Colonic mucosa (tissue), 4 donors: ENCODE data around the gene RPSA. TPM values are rescaled to one million over a fixed set of nuclear protein-coding genes. Genes with fewer than 3 reads are reported as not detected.

Source experiments
- DNase-seq: peaks from one replicate; pipeline ENCODE4 v3.0.0-alpha.2; 2020
- H3K27ac ChIP-seq: fragments of 200-600 bp; one replicate; pipeline ENCODE4 v1.8.0; 2021
- H3K27me3 ChIP-seq: fragments of 200-600 bp; one replicate; pipeline ENCODE4 v1.8.0; 2021
- H3K36me3 ChIP-seq: fragments of 200-600 bp; one replicate; pipeline ENCODE4 v1.8.0; 2021
- H3K4me1 ChIP-seq: fragments of 200-600 bp; one replicate; pipeline ENCODE4 v1.8.0; 2021; ENCODE audit warnings: mild to moderate bottlenecking
- H3K4me3 ChIP-seq: fragments of 200-600 bp; one replicate; pipeline ENCODE4 v1.8.0; 2021
- H3K9ac ChIP-seq, 2 donors: one replicate each; pipeline ENCODE4 v1.7.0; 2013; ENCODE audit warnings: control low read depth in 2 of 2, low read depth in 2 of 2, low read length in 2 of 2
- H3K9me3 ChIP-seq: fragments of 200-600 bp; one replicate; pipeline ENCODE4 v1.8.0; 2021
- intact Hi-C: fragments of 100-400 bp; cut with DNase I; formaldehyde crosslinking; loops from one replicate; pipeline ENCODE4 v1.14.1; 2022
- total RNA-seq, 2 donors: library from RNA; stranded (reverse); fragmentation: NEBNext Ultra II Directional in 1 of 2; extraction: Animal tissue kit (Norgen Biotek cat#: 25700) in 1 of 2; gene quantifications; one replicate each; pipeline ENCODE4 v1.2.1, GENCODE V29; 2021
- TF ChIP-seq, protein P1 (sequence below): fragments of 200-600 bp; IDR thresholded peaks from one replicate; pipeline ENCODE4 v1.8.0; 2022; ENCODE audit warnings: antibody characterized with exemption, mild to moderate bottlenecking
- donor health status: healthy.
- donor health status: DM: no; HTN: no; CAD: no.
- donor health status: DM: no; HTN: no; CAD: no.

The RPSA gene
- total RNA-seq, 2 donors from 2014 or later = 896 to 1,381 TPM

GRCh38 chr3:39428745-39429201 is 22.3 kb downstream of the RPSA start:
- peaks cover 5% of the 10 kb centered on the region for H3K4me1 ChIP-seq
- no peaks in the 10 kb centered on the region for H3K27me3 ChIP-seq
- TF ChIP-seq, protein P1, sequence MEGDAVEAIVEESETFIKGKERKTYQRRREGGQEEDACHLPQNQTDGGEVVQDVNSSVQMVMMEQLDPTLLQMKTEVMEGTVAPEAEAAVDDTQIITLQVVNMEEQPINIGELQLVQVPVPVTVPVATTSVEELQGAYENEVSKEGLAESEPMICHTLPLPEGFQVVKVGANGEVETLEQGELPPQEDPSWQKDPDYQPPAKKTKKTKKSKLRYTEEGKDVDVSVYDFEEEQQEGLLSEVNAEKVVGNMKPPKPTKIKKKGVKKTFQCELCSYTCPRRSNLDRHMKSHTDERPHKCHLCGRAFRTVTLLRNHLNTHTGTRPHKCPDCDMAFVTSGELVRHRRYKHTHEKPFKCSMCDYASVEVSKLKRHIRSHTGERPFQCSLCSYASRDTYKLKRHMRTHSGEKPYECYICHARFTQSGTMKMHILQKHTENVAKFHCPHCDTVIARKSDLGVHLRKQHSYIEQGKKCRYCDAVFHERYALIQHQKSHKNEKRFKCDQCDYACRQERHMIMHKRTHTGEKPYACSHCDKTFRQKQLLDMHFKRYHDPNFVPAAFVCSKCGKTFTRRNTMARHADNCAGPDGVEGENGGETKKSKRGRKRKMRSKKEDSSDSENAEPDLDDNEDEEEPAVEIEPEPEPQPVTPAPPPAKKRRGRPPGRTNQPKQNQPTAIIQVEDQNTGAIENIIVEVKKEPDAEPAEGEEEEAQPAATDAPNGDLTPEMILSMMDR = no peak
- intact Hi-C loops = no loop called here
- no peak overlapping the region for H3K9ac ChIP-seq
- no peak overlapping the region for H3K4me3 ChIP-seq
- H3K9me3 ChIP-seq = no peaks in the 10 kb centered on the region
- H3K27ac ChIP-seq = no peak overlapping the region
- no peak for DNase-seq
- no peaks in the 10 kb centered on the region for H3K36me3 ChIP-seq

DNA sequence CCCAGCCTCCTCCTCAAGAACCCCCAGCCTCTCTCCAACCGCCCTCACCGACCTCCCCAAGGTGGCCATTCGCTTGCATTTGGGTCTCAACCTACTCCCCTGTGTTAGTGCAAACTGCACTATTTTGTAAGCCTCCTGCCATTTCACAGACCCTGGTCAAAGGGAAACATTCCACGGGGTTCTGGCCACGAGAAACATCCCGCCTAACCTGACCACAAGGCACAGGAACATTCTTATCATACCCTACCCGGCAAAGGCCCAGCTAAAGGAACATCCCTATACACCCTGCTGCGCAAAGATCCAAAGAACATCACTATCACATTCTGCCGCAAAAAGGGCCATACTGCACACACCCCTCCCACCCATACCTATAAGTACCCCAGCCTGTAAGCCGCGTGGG is 22.9 kb downstream of the RPSA start:
- no peak overlapping the region for H3K9ac ChIP-seq
- H3K27me3 ChIP-seq = no peaks in the 10 kb centered on the region
- H3K36me3 ChIP-seq = no peaks in the 10 kb centered on the region
- H3K9me3 ChIP-seq = no peaks in the 10 kb centered on the region
- H3K4me3 ChIP-seq = no peak overlapping the region
- TF ChIP-seq, protein P1 = no peak
- intact Hi-C loops = no loop called here
- H3K4me1 ChIP-seq = peaks cover 5% of the 10 kb centered on the region
- DNase-seq = no peak
- no peak overlapping the region for H3K27ac ChIP-seq

DNA sequence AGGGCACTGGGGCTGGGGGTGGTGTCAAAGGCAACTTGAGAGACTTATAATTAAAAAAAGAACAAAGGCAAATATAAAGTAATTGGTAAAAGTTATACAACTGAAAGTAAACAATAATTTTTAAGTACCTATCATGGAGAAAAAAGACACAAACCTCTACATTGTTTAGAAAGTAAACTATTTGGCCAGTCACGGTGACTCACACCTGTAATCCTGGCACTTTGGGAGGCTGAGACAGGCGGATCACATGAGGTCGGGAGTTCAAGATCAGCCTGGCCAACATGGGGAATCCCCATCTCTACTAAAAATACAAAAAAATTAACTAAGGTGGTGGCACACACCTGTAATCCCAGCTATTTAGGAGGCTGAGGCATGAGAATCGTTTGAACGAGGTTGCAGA is 25.8 kb downstream of the RPSA start:
- TF ChIP-seq, protein P1 = no peak
- intact Hi-C loops = no loop called here
- H3K9ac ChIP-seq = no peak overlapping the region

DNA sequence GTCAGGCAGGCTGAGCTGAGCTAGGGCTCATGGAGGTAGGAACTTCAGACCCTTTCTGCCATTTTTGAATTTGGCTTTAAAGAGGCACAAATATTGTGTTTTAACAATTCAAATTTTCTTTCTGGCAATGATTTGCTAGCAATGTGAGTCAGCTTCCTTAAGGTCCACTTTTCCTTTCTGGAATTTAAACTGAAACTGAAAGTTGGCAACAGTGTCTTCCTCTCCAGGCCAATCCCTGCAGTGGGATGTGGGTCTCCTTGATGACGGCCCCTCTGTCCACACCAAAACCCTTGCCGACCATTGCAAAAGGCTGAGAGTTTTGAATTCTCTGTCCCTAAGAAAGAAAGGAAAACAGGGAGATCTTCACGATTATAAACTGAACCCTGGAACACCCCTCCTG is 27.1 kb downstream of the RPSA start:
- no peaks in the 10 kb centered on the region for H3K9me3 ChIP-seq
- H3K27me3 ChIP-seq = no peaks in the 10 kb centered on the region
- H3K36me3 ChIP-seq = no peaks in the 10 kb centered on the region
- TF ChIP-seq, protein P1 = no peak
- DNase-seq = no peak
- H3K4me3 ChIP-seq = no peak overlapping the region
- H3K4me1 ChIP-seq = peaks cover 5% of the 10 kb centered on the region
- no peak overlapping the region for H3K9ac ChIP-seq
- intact Hi-C loops = no loop called here
- H3K27ac ChIP-seq = peak overlapping the region; percentile 17

More for the DNA sequence above, 25.8 kb downstream of the RPSA start:
- Histone ChIP-seq H3K9me3 (no peaks in the 10 kb centered on the region), H3K4me3 (no peak overlapping the region), H3K27ac (no peak overlapping the region), H3K27me3 (no peaks in the 10 kb centered on the region), H3K4me1 (peaks cover 5% of the 10 kb centered on the region), H3K36me3 (no peaks in the 10 kb centered on the region)
- no peak for DNase-seq

- Histone ChIP-seq H3K4me3 (no peak overlapping the region), H3K4me1 (peaks cover 5% of the 10 kb centered on the region), H3K9me3 (no peaks in the 10 kb centered on the region), H3K27me3 (no peaks in the 10 kb centered on the region), H3K9ac (no peak overlapping the region), H3K36me3 (no peaks in the 10 kb centered on the region), H3K27ac (no peak overlapping the region)
- no peak for DNase-seq
- TF ChIP-seq, protein P1 = no peak
- intact Hi-C loops = no loop called here
These were observed 28.1 kb downstream of the RPSA start for GRCh38 chr3:39434574-39434973.
